PC-9 (cell line): ENCODE data around the gene ITCH.

Experiments
- CTCF ChIP-seq: fragments of 200-600 bp; sonication (generic); conservative IDR thresholded peaks from 2 replicates; pipeline ENCODE4 v1.6.1; 2017; ENCODE audit warnings: mixed run types, antibody characterized with exemption, mild to moderate bottlenecking, moderate library complexity
- EZH2 ChIP-seq: fragments of 200-600 bp; sonication (generic); IDR thresholded peaks from 2 replicates; pipeline ENCODE4 v1.8.0; 2017; ENCODE audit warnings: antibody characterized with exemption, low read depth

- TF ChIP-seq CTCF = no peak
- TF ChIP-seq EZH2 = no peak
Measured at GRCh38 chr20:34537651-34538050, 174.6 kb downstream of the ITCH start.
